BJ (cell line): ENCODE results near the gene LOXHD1. TPM values are rescaled to one million over a fixed set of nuclear protein-coding genes. Genes with fewer than 3 reads are reported as not detected.

ENCODE experiments used
- CTCF ChIA-PET: fragments of 350-600 bp; formaldehyde crosslinking; extraction: SDS; loops from one replicate; lab custom pipeline; 2021; ENCODE audit warnings: antibody characterized with exemption, inconsistent platforms; lab: Yijun Ruan, JAX
- POLR2A ChIA-PET: fragments of 300-600 bp; sonication (Branson Sonifier 250); formaldehyde crosslinking; extraction: SDS; loops from one replicate; lab custom pipeline; 2021; ENCODE audit warnings: antibody characterized with exemption; lab: Charles Lee
- DNase-seq: peaks from one replicate; pipeline ENCODE4 v3.0.0-alpha.2; 2011; ENCODE audit warnings: low read depth
- H3K27me3 ChIP-seq: 2 replicates; pipeline ENCODE4 v1.6.0; 2011; ENCODE audit warnings: low read length; ENCODE audit not compliant: control insufficient read depth, insufficient read depth
- H3K36me3 ChIP-seq: 2 replicates; pipeline ENCODE4 v1.5.1; 2011; ENCODE audit warnings: low read length; ENCODE audit not compliant: control insufficient read depth, insufficient read depth
- H3K4me3 ChIP-seq: 2 replicates; pipeline ENCODE4 v1.5.1; 2011; ENCODE audit warnings: low read depth, mild to moderate bottlenecking, control low read depth, low read length
- CTCF ChIP-seq: IDR thresholded peaks from 2 replicates; pipeline ENCODE4 v1.5.1; 2011; ENCODE audit warnings: low read depth, mild to moderate bottlenecking, control low read depth, inconsistent platforms, low read length, moderate library complexity; ENCODE audit not compliant: insufficient read depth
- polyA plus RNA-seq: library from polyadenylated mRNA; depleted of rRNA; stranded (reverse); fragments of >200 nt; gene quantifications from 2 replicates; pipeline ENCODE4 v1.2.3, GENCODE V29; 2011

The LOXHD1 gene
- polyA plus RNA-seq, 1 experiment: not detected

GRCh38 chr18:46477425-46478011, 179.5 kb downstream of the LOXHD1 start:
- DNase-seq: no peak
- no peak overlapping the region for H3K4me3 ChIP-seq
- no peaks in the 10 kb centered on the region for H3K27me3 ChIP-seq
- TF ChIP-seq CTCF: no peak
- H3K36me3 ChIP-seq: no peaks in the 10 kb centered on the region
- ChIA-PET CTCF (interaction anchor here (1.1 kb wide), 1 partner anchor 196 kb away, joined by 4 read pairs; no protein-coding TSS in a partner anchor), POLR2A (no interaction called here)

- H3K27me3 ChIP-seq: no peaks in the 10 kb centered on the region; the same call in 1 of the 2 replicates
- H3K36me3 ChIP-seq: no peaks in the 10 kb centered on the region
- H3K4me3 ChIP-seq: no peak overlapping the region
- DNase-seq: no peak
- ChIA-PET CTCF (no interaction called here), POLR2A (no interaction called here)
- no peak for TF ChIP-seq CTCF
Measured at GRCh38 chr18:46475390-46475752, 181.6 kb downstream of the LOXHD1 start.

- ChIA-PET CTCF (interaction anchor here (0.7 kb wide), 1 partner anchor 194 kb away, joined by 3 read pairs; no protein-coding TSS in a partner anchor), POLR2A (no interaction called here)
- Histone ChIP-seq H3K27me3 (no peaks in the 10 kb centered on the region; the same call in 1 of the 2 replicates), H3K4me3 (no peak overlapping the region), H3K36me3 (no peaks in the 10 kb centered on the region)
- no peak for TF ChIP-seq CTCF
- DNase-seq: no peak
Measured at GRCh38 chr18:46474487-46475389, 182.3 kb downstream of the LOXHD1 start.

GRCh38 chr18:46471809-46472498, 185.1 kb downstream of the LOXHD1 start:
- no peak for TF ChIP-seq CTCF
- Histone ChIP-seq H3K27me3 (no peaks in the 10 kb centered on the region; the same call in none of the 2 replicates), H3K36me3 (no peaks in the 10 kb centered on the region), H3K4me3 (no peak overlapping the region)
- ChIA-PET CTCF (no interaction called here), POLR2A (no interaction called here)
- DNase-seq: no peak

GRCh38 chr18:46470714-46471113, 186.3 kb downstream of the LOXHD1 start:
- DNase-seq: no peak
- ChIA-PET POLR2A (no interaction called here), CTCF (no interaction called here)
- Histone ChIP-seq H3K36me3 (no peaks in the 10 kb centered on the region), H3K4me3 (no peak overlapping the region), H3K27me3 (no peaks in the 10 kb centered on the region; the same call in none of the 2 replicates)
- TF ChIP-seq CTCF: no peak
